ENCODE data around the gene IGSF9.

DNA sequence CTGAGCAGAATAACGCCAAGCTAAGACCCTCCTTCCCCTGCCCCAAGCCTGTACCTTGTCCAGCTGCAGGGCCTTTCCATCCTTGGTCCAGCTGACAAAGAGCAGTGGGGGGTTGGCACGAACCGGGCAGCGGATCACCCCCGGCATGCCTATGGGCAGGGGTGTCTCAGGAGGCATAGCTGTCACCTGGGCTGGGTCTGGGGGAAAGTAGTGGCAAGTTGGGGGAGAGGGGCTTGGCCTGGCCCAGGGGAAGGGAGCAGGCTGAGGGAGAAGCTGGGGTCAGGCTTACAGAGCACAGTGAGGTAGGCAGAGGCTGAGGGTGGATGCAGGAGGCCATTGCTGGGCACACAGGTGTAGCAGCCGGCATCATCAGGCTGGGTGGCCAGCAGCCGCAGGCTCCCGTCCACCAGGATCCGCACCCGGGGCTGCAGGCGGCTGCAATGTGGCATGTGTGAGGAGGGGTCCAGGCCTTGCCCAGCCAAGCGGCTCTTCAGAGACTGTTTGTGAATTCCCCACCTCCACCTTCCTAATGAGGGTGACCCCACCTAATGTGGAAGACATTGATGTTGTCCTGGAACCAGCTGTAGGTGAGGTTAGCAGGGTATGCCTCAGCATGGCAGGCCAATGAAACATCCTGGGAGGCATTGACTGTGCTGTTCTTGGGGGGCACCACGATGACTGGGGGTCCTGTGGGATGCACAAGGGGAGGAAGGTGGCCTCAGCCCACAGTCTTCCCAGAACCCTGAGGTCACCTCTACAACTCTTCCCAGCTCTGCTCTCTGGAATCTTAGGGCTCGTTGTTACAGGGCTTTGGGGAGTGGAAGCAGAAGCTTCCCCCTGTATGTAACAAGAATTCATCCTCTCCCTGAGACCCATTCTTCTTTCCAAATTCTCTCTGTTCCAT, 11.0 kb downstream of the IGSF9 start:
- TF ChIP-seq, protein P1, sequence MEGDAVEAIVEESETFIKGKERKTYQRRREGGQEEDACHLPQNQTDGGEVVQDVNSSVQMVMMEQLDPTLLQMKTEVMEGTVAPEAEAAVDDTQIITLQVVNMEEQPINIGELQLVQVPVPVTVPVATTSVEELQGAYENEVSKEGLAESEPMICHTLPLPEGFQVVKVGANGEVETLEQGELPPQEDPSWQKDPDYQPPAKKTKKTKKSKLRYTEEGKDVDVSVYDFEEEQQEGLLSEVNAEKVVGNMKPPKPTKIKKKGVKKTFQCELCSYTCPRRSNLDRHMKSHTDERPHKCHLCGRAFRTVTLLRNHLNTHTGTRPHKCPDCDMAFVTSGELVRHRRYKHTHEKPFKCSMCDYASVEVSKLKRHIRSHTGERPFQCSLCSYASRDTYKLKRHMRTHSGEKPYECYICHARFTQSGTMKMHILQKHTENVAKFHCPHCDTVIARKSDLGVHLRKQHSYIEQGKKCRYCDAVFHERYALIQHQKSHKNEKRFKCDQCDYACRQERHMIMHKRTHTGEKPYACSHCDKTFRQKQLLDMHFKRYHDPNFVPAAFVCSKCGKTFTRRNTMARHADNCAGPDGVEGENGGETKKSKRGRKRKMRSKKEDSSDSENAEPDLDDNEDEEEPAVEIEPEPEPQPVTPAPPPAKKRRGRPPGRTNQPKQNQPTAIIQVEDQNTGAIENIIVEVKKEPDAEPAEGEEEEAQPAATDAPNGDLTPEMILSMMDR (conservative IDR thresholded peaks at IDR 0.05; ENCODE audit: low read length), result no peak
- TF ChIP-seq EZH2phosphoT487 (IDR thresholded peaks at IDR 0.05; ENCODE audit: borderline replicate concordance), result no peak
